ENCODE measurements around the gene FAM210B.
"Not testable (repeated sequence)": the region's sequence is repeated elsewhere in the genome, so short reads cannot be mapped to it uniquely, and the experiment has no call there.

FAM210B gene

GRCh38 chr20:56411287-56411686, 52.5 kb downstream of the FAM210B start:
- not testable (repeated sequence) for H2AFZ ChIP-seq (ENCODE audit: low read length, unreplicated experiment); H3K79me2 ChIP-seq (ENCODE audit: control insufficient read depth, insufficient read depth, low read length, unreplicated experiment); H3K36me3 ChIP-seq (ENCODE audit: insufficient read depth, low read length); H3K27me3 ChIP-seq (ENCODE audit: insufficient read depth, low read length)
- peak overlapping the region; percentile 70 for H3K27ac ChIP-seq (ENCODE audit: low read depth, low read length)
- peak overlapping the region; percentile 70; the same call in 1 of the 2 replicates for H3K4me3 ChIP-seq (ENCODE audit: low read depth, low read length)
- H3K4me1 ChIP-seq (ENCODE audit: control insufficient read depth, insufficient read depth, low read length, unreplicated experiment): peaks cover 26% of the 10 kb centered on the region

- Histone ChIP-seq H2AFZ (ENCODE audit: low read length, unreplicated experiment) (peak within 1 kb of the TSS; percentile 84), H3K27me3 (ENCODE audit: insufficient read depth, low read length) (no peaks in the 10 kb centered on the region), H3K27ac (ENCODE audit: low read depth, low read length) (peak within 1 kb of the TSS; percentile 70), H3K4me1 (ENCODE audit: control insufficient read depth, insufficient read depth, low read length, unreplicated experiment) (peaks cover 26% of the 10 kb centered on the region), H3K36me3 (ENCODE audit: insufficient read depth, low read length) (peaks cover under 1% of the 10 kb centered on the region; the same call in 1 of the 2 replicates), H3K79me2 (ENCODE audit: control insufficient read depth, insufficient read depth, low read length, unreplicated experiment) (no peaks in the 10 kb centered on the region), H3K4me3 (ENCODE audit: low read depth, low read length) (peak within 1 kb of the TSS; percentile 70)
These were observed 53.1 kb downstream of the FAM210B start, which contains the start of gene CASS4 for GRCh38 chr20:56411759-56412472. Gene CASS4, plus strand, starts transcription at chr20:56412260. Its CDS starts 199 bp downstream, at chr20:56412459.

GRCh38 chr20:56412473-56412790, 53.7 kb downstream of the FAM210B start:
- H3K79me2 ChIP-seq (ENCODE audit: control insufficient read depth, insufficient read depth, low read length, unreplicated experiment): no peaks in the 10 kb centered on the region
- peaks cover 26% of the 10 kb centered on the region for H3K4me1 ChIP-seq (ENCODE audit: control insufficient read depth, insufficient read depth, low read length, unreplicated experiment)
- no peaks in the 10 kb centered on the region; the same call in 1 of the 2 replicates for H3K36me3 ChIP-seq (ENCODE audit: insufficient read depth, low read length)
- H3K27ac ChIP-seq (ENCODE audit: low read depth, low read length): peak overlapping the region; percentile 70
- no peaks in the 10 kb centered on the region for H3K27me3 ChIP-seq (ENCODE audit: insufficient read depth, low read length)
- peak overlapping the region; percentile 84 for H2AFZ ChIP-seq (ENCODE audit: low read length, unreplicated experiment)
- H3K4me3 ChIP-seq (ENCODE audit: low read depth, low read length): peak overlapping the region; percentile 70

- H3K27me3 ChIP-seq (ENCODE audit: insufficient read depth, low read length): no peaks in the 10 kb centered on the region
- H3K4me1 ChIP-seq (ENCODE audit: control insufficient read depth, insufficient read depth, low read length, unreplicated experiment): peaks cover 29% of the 10 kb centered on the region
- peak overlapping the region; percentile 70; the same call in 1 of the 2 replicates for H3K27ac ChIP-seq (ENCODE audit: low read depth, low read length)
- no peak overlapping the region for H3K4me3 ChIP-seq (ENCODE audit: low read depth, low read length)
- H3K79me2 ChIP-seq (ENCODE audit: control insufficient read depth, insufficient read depth, low read length, unreplicated experiment): no peaks in the 10 kb centered on the region
- no peak overlapping the region for H2AFZ ChIP-seq (ENCODE audit: low read length, unreplicated experiment)
- no peaks in the 10 kb centered on the region for H3K36me3 ChIP-seq (ENCODE audit: insufficient read depth, low read length)
These were observed 54.2 kb downstream of the FAM210B start for GRCh38 chr20:56412949-56413348.

GRCh38 chr20:56414842-56415765, 56.3 kb downstream of the FAM210B start:
- peak overlapping the region; percentile 64 for H3K27ac ChIP-seq (ENCODE audit: low read depth, low read length)
- H3K36me3 ChIP-seq (ENCODE audit: insufficient read depth, low read length): no peaks in the 10 kb centered on the region
- H3K79me2 ChIP-seq (ENCODE audit: control insufficient read depth, insufficient read depth, low read length, unreplicated experiment): no peaks in the 10 kb centered on the region
- peaks cover 43% of the 10 kb centered on the region for H3K4me1 ChIP-seq (ENCODE audit: control insufficient read depth, insufficient read depth, low read length, unreplicated experiment)
- H3K27me3 ChIP-seq (ENCODE audit: insufficient read depth, low read length): no peaks in the 10 kb centered on the region
- no peak overlapping the region for H3K4me3 ChIP-seq (ENCODE audit: low read depth, low read length)
- no peak overlapping the region for H2AFZ ChIP-seq (ENCODE audit: low read length, unreplicated experiment)

- H3K27me3 ChIP-seq (ENCODE audit: insufficient read depth, low read length): no peaks in the 10 kb centered on the region
These were observed 58.6 kb downstream of the FAM210B start for GRCh38 chr20:56417402-56417801.

GRCh38 chr20:56417911-56418310, 59.1 kb downstream of the FAM210B start:
- no peaks in the 10 kb centered on the region for H3K79me2 ChIP-seq (ENCODE audit: control insufficient read depth, insufficient read depth, low read length, unreplicated experiment)
- H3K4me3 ChIP-seq (ENCODE audit: low read depth, low read length): no peak overlapping the region
- H2AFZ ChIP-seq (ENCODE audit: low read length, unreplicated experiment): no peak overlapping the region
- no peaks in the 10 kb centered on the region for H3K27me3 ChIP-seq (ENCODE audit: insufficient read depth, low read length)
- H3K36me3 ChIP-seq (ENCODE audit: insufficient read depth, low read length): no peaks in the 10 kb centered on the region
- H3K4me1 ChIP-seq (ENCODE audit: control insufficient read depth, insufficient read depth, low read length, unreplicated experiment): peaks cover 44% of the 10 kb centered on the region
- no peak overlapping the region; the same call in 1 of the 2 replicates for H3K27ac ChIP-seq (ENCODE audit: low read depth, low read length)

More at GRCh38 chr20:56417402-56417801, 58.6 kb downstream of the FAM210B start:
- H3K4me3 ChIP-seq (ENCODE audit: low read depth, low read length): no peak overlapping the region
- no peaks in the 10 kb centered on the region for H3K79me2 ChIP-seq (ENCODE audit: control insufficient read depth, insufficient read depth, low read length, unreplicated experiment)
- H3K4me1 ChIP-seq (ENCODE audit: control insufficient read depth, insufficient read depth, low read length, unreplicated experiment): peaks cover 41% of the 10 kb centered on the region
- no peak overlapping the region for H3K27ac ChIP-seq (ENCODE audit: low read depth, low read length)
- H2AFZ ChIP-seq (ENCODE audit: low read length, unreplicated experiment): no peak overlapping the region
- no peaks in the 10 kb centered on the region for H3K36me3 ChIP-seq (ENCODE audit: insufficient read depth, low read length)

Measured in ACC112 (cell line).